Spleen (tissue), 7 donors: ENCODE results near the gene HORMAD1.

Experiments
- CTCF ChIP-seq, 11 experiments: fragments of 200-600 bp in 7 of 11; fragments of 450-650 bp in 4 of 11; sonication (generic) in 4 of 11; IDR thresholded peaks in 8 of 11; conservative IDR thresholded peaks in 3 of 11; 1 replicate in 7 of 11; 2 replicates in 4 of 11; pipeline versions ENCODE4 v1.4.0 to v1.8.0; 2016 to 2021; ENCODE audit warnings: antibody characterized with exemption in 11 of 11, inconsistent platforms in 4 of 11, mild to moderate bottlenecking in 1 of 11
- POLR2AphosphoS5 ChIP-seq, 3 donors: sonication (generic); formaldehyde crosslinking; IDR thresholded peaks; one replicate each; pipeline ENCODE4 v1.5.1; 2017; ENCODE audit warnings: antibody characterized with exemption in 3 of 3
- donor health status: DM: no; HTN: no; CAD: no; lungs with moderate emphysema.
- donor health status: DM: no; HTN: no; CAD: no.
- donor health status: DM: no; HTN: no; CAD: no.

- TF ChIP-seq CTCF (IDR thresholded peaks at IDR 0.05 in 8 of 11, conservative IDR thresholded peaks at IDR 0.05 in 3 of 11) (no peak), POLR2AphosphoS5 (IDR thresholded peaks at IDR 0.05) (no peak)
Observed at GRCh38 chr1:150706091-150706490, 14.6 kb downstream of the HORMAD1 start.
